Measurements from ENCODE around the gene DNMBP.

DNMBP gene

DNA sequence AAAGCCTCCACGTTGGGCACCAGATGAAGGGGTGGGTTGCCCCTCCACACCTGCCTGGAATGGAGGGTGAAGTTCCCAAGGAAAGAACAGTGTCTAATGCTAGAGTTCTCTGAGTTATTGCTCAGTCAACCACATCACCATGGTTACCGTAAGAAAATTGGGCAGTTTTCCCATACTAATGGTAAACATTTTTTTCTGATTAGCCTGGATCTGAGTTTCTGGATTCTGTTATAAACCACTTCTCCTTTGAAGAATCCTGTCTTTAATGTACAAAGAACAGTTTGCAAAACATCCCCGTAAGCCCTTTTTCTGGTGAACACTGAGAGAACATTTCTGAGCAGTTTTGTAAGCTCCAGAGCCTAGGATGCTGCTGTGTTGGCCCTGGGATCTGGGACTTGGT, 181.8 kb downstream of the DNMBP start:
- peak; percentile 86 for DNase-seq (ENCODE audit: low read depth)

All from amniotic epithelial cell (primary cell).